ENCODE data around the gene IDH1. TPM values are rescaled to one million over a fixed set of nuclear protein-coding genes. Genes with fewer than 3 reads are reported as not detected.

The IDH1 gene
- total and polyA plus RNA-seq, 2 of the 4 experiments (the other 2 are of a cell fraction): 53.5 to 77.1 TPM

DNA sequence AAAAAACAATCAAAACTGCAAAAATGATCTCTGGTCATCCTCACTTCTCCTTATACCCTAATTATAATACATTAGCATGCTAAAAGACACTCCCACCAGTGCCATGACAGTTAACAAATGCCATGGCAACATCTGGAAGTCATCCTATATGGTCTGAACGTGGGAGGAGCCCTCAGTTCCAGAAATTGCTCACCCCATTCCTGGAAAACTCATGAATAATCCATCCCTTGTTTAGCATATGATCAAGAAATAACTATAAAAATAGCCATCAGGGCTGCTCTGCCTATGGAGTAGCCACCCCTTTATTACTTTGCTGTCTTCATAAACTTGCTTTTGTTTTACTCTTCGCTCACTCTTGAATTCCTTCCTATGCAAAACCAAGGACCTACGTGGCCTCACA, 59.3 kb downstream of the IDH1 start:
- Histone ChIP-seq H4K20me1 (ENCODE audit: insufficient read depth, low read length) (no peaks in the 10 kb centered on the region), H3K9ac (ENCODE audit: low read depth, low read length) (no peak overlapping the region), H2AFZ (replicated peaks; ENCODE audit: low read length, poor library complexity) (no peak overlapping the region), H4K91ac (ENCODE audit: insufficient read depth, low read depth, low read length) (no peak overlapping the region), H3K9me1 (ENCODE audit: insufficient read depth, low read length) (no peaks in the 10 kb centered on the region), H3K4ac (ENCODE audit: low read depth, low read length) (no peak overlapping the region), H3K56ac (ENCODE audit: extremely low read depth, insufficient read depth, low read length) (no peak overlapping the region), H2BK5ac (ENCODE audit: low read depth, low read length, poor library complexity, severe bottlenecking) (no peak overlapping the region), H3K18ac (ENCODE audit: low read depth, low read length) (no peak overlapping the region), H3K4me2 (ENCODE audit: low read depth, low read length) (no peak overlapping the region), H2BK20ac (ENCODE audit: low read depth, low read length) (no peak overlapping the region), H3K27ac (ENCODE audit: insufficient read depth, low read length) (no peak overlapping the region), H3K4me3 (ENCODE audit: insufficient read depth, low read depth, low read length) (no peak overlapping the region), H3K27me3 (ENCODE audit: control insufficient read depth, insufficient read depth, low read length) (peaks cover 2% of the 10 kb centered on the region; the same call in 1 of the 2 replicates), H3K79me1 (ENCODE audit: low read depth in 1 of 2, low read length in 2 of 2) (no peaks in the 10 kb centered on the region), H3K9me3 (ENCODE audit: control insufficient read depth, insufficient read depth, low read length) (no peaks in the 10 kb centered on the region), H2AK5ac (ENCODE audit: low read depth, low read length) (no peak overlapping the region), H2BK15ac (ENCODE audit: low read depth, low read length) (no peak overlapping the region), H4K5ac (ENCODE audit: low read depth, low read length) (no peak overlapping the region), H3K23ac (ENCODE audit: low read depth, low read length) (no peak overlapping the region), H3K4me1 (ENCODE audit: control insufficient read depth, insufficient read depth, low read length) (no peaks in the 10 kb centered on the region), H2BK120ac (ENCODE audit: low read depth, low read length) (no peak overlapping the region), H2AK9ac (replicated peaks; ENCODE audit: low read depth, low read length, poor library complexity) (no peak overlapping the region), H3K36me3 (ENCODE audit: control insufficient read depth, insufficient read depth, low read length) (no peaks in the 10 kb centered on the region), H4K8ac (ENCODE audit: low read depth in 2 of 2, low read length in 2 of 2) (no peak overlapping the region), H3K14ac (replicated peaks; ENCODE audit: low read depth, low read length) (no peak overlapping the region)
- TF ChIP-seq, protein P1, sequence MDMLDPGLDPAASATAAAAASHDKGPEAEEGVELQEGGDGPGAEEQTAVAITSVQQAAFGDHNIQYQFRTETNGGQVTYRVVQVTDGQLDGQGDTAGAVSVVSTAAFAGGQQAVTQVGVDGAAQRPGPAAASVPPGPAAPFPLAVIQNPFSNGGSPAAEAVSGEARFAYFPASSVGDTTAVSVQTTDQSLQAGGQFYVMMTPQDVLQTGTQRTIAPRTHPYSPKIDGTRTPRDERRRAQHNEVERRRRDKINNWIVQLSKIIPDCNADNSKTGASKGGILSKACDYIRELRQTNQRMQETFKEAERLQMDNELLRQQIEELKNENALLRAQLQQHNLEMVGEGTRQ (IDR thresholded peaks at IDR 0.05; ENCODE audit: low read depth, low read length): no peak
- TF ChIP-seq FOS (IDR thresholded peaks at IDR 0.05; ENCODE audit: low read depth, low read length) (no peak), POLR2A (IDR thresholded peaks at IDR 0.05; ENCODE audit: low read depth, low read length) (no peak), MAFK (IDR thresholded peaks at IDR 0.05; ENCODE audit: low read depth, low read length) (no peak), CHD1 (IDR thresholded peaks at IDR 0.05; ENCODE audit: low read depth, low read length) (no peak), MAZ (IDR thresholded peaks at IDR 0.05; ENCODE audit: borderline replicate concordance, low read depth, low read length) (no peak), BHLHE40 (IDR thresholded peaks at IDR 0.05; ENCODE audit: low read depth, low read length) (no peak), RAD21 (IDR thresholded peaks at IDR 0.05; ENCODE audit: low read length) (no peak), NFE2L2 (IDR thresholded peaks at IDR 0.05; ENCODE audit: low read depth, low read length) (no peak), RFX5 (IDR thresholded peaks at IDR 0.05; ENCODE audit: low read depth, low read length) (no peak), SMC3 (IDR thresholded peaks at IDR 0.05; ENCODE audit: low read depth, low read length) (no peak), MXI1 (IDR thresholded peaks at IDR 0.05; ENCODE audit: borderline replicate concordance, low read depth, low read length) (no peak), RCOR1 (IDR thresholded peaks at IDR 0.05; ENCODE audit: insufficient replicate concordance, low read length) (no peak)
- TF ChIP-seq, protein P2, sequence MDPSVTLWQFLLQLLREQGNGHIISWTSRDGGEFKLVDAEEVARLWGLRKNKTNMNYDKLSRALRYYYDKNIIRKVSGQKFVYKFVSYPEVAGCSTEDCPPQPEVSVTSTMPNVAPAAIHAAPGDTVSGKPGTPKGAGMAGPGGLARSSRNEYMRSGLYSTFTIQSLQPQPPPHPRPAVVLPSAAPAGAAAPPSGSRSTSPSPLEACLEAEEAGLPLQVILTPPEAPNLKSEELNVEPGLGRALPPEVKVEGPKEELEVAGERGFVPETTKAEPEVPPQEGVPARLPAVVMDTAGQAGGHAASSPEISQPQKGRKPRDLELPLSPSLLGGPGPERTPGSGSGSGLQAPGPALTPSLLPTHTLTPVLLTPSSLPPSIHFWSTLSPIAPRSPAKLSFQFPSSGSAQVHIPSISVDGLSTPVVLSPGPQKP (IDR thresholded peaks at IDR 0.05; ENCODE audit: borderline replicate concordance, low read depth, low read length): no peak
- in situ Hi-C loops (cut with MboI; ENCODE audit: low sequenced_read_pairs): no loop called here
- ChIA-PET CTCF (no interaction called here), POLR2A (ENCODE audit: unreplicated experiment) (no interaction called here)
- dilution Hi-C loops (cut with HindIII; ENCODE audit: low sequenced_read_pairs, unreplicated experiment): no loop called here
- DNase-seq (no peak), ATAC-seq (ENCODE audit: low read depth) (no peak)
- intact Hi-C loops (cut with micrococcal nuclease): no loop called here
- BruUV-seq (replicated peaks): no TSS peak
- 80% methylated on average over 1 of the region's 3 CpGs; no CpG with 5 or more reads in 1 of the 2 experiments for WGBS, 2 experiments (ENCODE audit: extremely low coverage in 2 of 2, insufficient read length in 1 of 2)

All from IMR-90 (cell line).